ENCODE measurements around the gene GINS1. TPM values are rescaled to one million over a fixed set of nuclear protein-coding genes. Genes with fewer than 3 reads are reported as not detected.

Gene GINS1
- total RNA-seq, result 8.0 TPM

DNA sequence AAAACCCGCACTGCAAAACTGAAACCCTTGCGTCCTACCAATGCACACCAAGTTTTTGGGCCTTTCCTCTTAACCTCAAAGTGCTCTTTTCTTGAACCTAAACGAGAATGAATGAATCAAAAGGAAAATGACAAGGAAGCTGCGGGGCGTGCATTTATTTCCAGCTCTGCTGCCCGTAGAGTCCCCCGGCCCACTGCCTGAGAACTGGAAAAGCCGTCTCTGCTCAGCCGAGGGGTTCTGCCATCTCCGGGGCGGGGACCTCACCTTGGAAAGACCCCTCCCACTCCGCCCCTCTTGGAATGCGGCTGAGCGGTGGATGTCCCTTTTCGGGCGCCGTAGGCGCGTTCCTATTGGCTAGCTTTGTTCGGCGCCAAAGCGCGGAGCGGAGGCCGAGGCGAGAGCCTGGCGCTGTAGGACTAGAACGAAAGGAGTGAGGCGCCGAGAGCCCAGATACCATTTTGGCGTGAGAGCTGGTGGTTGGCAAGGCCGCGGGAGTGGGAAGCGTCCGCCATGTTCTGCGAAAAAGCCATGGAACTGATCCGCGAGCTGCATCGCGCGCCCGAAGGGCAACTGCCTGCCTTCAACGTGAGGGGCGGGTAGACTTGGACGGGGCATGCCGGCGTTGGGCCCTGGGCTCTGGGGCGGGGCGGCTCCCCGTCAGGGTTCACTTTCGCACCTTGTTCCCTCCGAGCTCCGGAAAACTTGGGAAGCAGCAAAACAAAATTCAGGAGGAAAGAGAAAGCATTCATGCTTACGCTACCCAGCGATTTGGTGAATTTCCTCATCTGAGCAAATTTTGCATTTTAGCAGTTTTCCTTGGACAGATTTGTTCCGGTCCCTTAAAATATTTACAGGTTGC is at the start of gene GINS1:
Gene GINS1 (plus strand): TSS at position 363 of the 859 bp plus-strand sequence. CDS start 148 bp downstream, at position 511.

DNA sequence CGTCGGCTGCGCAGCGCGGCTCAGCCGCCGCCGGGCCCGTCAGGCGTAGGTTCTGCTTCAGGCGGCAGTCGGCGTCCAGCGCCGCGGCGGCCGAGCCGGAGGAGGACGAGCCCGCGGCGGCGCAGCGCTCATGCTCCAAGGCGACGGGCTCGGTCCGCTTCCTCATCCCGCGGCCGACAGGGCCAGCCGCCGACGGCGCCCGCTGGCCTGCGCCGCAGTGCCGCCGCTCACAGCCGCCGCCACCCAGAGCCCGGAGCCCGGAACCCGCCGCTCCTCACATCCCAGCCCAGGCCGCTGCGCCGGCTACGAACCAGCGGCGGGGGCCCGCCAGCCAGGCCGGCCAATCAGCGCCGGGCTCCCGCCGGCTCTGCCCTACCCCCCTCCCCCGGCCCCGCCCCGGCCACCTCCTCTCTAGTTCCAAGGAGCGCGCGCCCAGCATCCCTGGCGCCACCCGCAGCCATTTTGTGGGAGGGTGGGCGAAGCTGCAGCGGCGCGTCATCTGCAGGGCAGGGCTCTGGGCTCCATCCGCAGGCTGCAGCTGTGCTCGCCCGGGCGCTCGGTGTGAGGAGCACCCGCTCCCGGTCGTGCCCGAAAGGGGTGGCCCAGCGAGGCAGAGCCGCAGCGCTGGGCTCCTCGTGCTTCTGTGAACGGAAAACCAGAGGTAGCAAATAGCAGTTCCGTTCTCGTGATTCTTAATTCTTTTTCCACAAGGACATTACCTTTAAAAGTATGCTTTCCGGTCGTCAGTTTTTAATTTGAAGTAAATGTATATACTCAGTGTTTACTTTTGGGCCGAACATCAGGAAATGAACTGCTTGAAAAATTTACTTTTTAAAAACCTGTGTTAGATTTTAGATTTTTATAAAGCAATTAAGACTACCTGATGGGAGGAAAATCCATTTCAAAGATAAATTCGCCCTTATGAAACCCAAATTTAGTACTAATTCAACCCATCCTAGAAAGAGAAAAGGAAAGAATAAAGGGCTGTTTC is 16.6 kb upstream of the GINS1 start, which contains the start of gene ABHD12:
Gene ABHD12 (minus strand): TSS at position 298 of the 991 bp plus-strand sequence. CDS start 132 bp downstream, at position 166.

Other genes starting within 250 kb of the GINS1 start
- 28.8 TPM for gene ENTPD6, start 212.0 kb upstream of the GINS1 start, total RNA-seq
- gene PYGB, start 159.6 kb upstream of the GINS1 start, total RNA-seq, result 44.3 TPM
- 47.0 TPM for gene ABHD12, start 16.8 kb upstream of the GINS1 start, total RNA-seq
- 27.0 TPM for gene NINL, start 177.9 kb downstream of the GINS1 start, total RNA-seq
- gene NANP, start 216.3 kb downstream of the GINS1 start, total RNA-seq, result 5.6 TPM